Measurements from ENCODE around the gene ENPP3.

The ENPP3 gene

GRCh38 chr6:131640100-131640499, 3.0 kb downstream of the ENPP3 start:
- H2AK5ac ChIP-seq (ENCODE audit: low read depth, low read length), result no peak overlapping the region
- no peak overlapping the region for H2BK12ac ChIP-seq (ENCODE audit: low read length)
- no CpG with 5 or more reads among the region's 2 CpGs for WGBS, 2 donors (ENCODE audit: extremely low coverage in 2 of 2, insufficient read length in 2 of 2, insufficient replicate concordance in 1 of 2)
- no peak overlapping the region for H2AFZ ChIP-seq (ENCODE audit: low read length)
- no peak overlapping the region for H3K9ac ChIP-seq (ENCODE audit: low read depth, low read length, poor library complexity)
- H3K23ac ChIP-seq (ENCODE audit: low read depth, low read length, poor library complexity), result no peak overlapping the region
- H3K27ac ChIP-seq (replicated peaks; ENCODE audit: low read length), result no peak overlapping the region
- no peaks in the 10 kb centered on the region for H3K36me3 ChIP-seq (replicated peaks in 1 of 2; ENCODE audit: control insufficient read depth in 2 of 2, insufficient read depth in 2 of 2, low read length in 2 of 2)
- H3K4ac ChIP-seq (ENCODE audit: low read length), result no peak overlapping the region
- H3K4me3 ChIP-seq (ENCODE audit: low read length in 2 of 2), result no peak overlapping the region
- no peak overlapping the region for H3K18ac ChIP-seq (ENCODE audit: low read length)
- no peaks in the 10 kb centered on the region for H3K4me1 ChIP-seq (ENCODE audit: control insufficient read depth in 2 of 2, insufficient read depth in 1 of 2, low read depth in 1 of 2, low read length in 2 of 2)
- no peaks in the 10 kb centered on the region for H3K27me3 ChIP-seq (ENCODE audit: control insufficient read depth in 3 of 3, insufficient read depth in 3 of 3, low read depth in 1 of 3, low read length in 3 of 3)
- no peaks in the 10 kb centered on the region for H3K79me1 ChIP-seq (ENCODE audit: low read depth, low read length)
- H2BK15ac ChIP-seq (ENCODE audit: low read length), result no peak overlapping the region
- no peak overlapping the region for H2BK120ac ChIP-seq (ENCODE audit: low read depth, low read length)
- H3K14ac ChIP-seq (ENCODE audit: low read length), result no peak overlapping the region
- H4K91ac ChIP-seq (ENCODE audit: low read depth, low read length, poor library complexity), result no peak overlapping the region
- no peak overlapping the region for H2BK5ac ChIP-seq (ENCODE audit: low read length)
- no peak for DNase-seq (ENCODE audit: low spot score)
- no peak overlapping the region for H4K8ac ChIP-seq (ENCODE audit: low read depth, low read length)
- H3K4me2 ChIP-seq (ENCODE audit: insufficient read depth, low read length, poor library complexity, severe bottlenecking), result no peak overlapping the region
- H3K9me3 ChIP-seq (replicated peaks in 1 of 2; ENCODE audit: control insufficient read depth in 2 of 2, insufficient read depth in 1 of 2, low read depth in 1 of 2, low read length in 2 of 2), result no peaks in the 10 kb centered on the region

GRCh38 chr6:131640576-131640975, 3.5 kb downstream of the ENPP3 start:
- H2BK120ac ChIP-seq (ENCODE audit: low read depth, low read length), result no peak overlapping the region
- H3K9me3 ChIP-seq (replicated peaks in 1 of 2; ENCODE audit: control insufficient read depth in 2 of 2, insufficient read depth in 1 of 2, low read depth in 1 of 2, low read length in 2 of 2), result no peaks in the 10 kb centered on the region
- no peak overlapping the region for H2BK15ac ChIP-seq (ENCODE audit: low read length)
- no peak overlapping the region for H3K4ac ChIP-seq (ENCODE audit: low read length)
- no peak overlapping the region for H3K4me2 ChIP-seq (ENCODE audit: insufficient read depth, low read length, poor library complexity, severe bottlenecking)
- no peak overlapping the region for H4K8ac ChIP-seq (ENCODE audit: low read depth, low read length)
- H3K4me1 ChIP-seq (ENCODE audit: control insufficient read depth in 2 of 2, insufficient read depth in 1 of 2, low read depth in 1 of 2, low read length in 2 of 2), result no peaks in the 10 kb centered on the region
- WGBS, 2 donors (ENCODE audit: extremely low coverage in 2 of 2, insufficient read length in 2 of 2, insufficient replicate concordance in 1 of 2), result no CpG with 5 or more reads among the region's 3 CpGs
- no peak for DNase-seq (ENCODE audit: low spot score)
- H3K27me3 ChIP-seq (ENCODE audit: control insufficient read depth in 3 of 3, insufficient read depth in 3 of 3, low read depth in 1 of 3, low read length in 3 of 3), result no peaks in the 10 kb centered on the region
- H3K14ac ChIP-seq (ENCODE audit: low read length), result no peak overlapping the region
- no peak overlapping the region for H2BK5ac ChIP-seq (ENCODE audit: low read length)
- H3K23ac ChIP-seq (ENCODE audit: low read depth, low read length, poor library complexity), result no peak overlapping the region
- no peak overlapping the region for H3K9ac ChIP-seq (ENCODE audit: low read depth, low read length, poor library complexity)
- no peak overlapping the region for H3K18ac ChIP-seq (ENCODE audit: low read length)
- H2AFZ ChIP-seq (ENCODE audit: low read length), result no peak overlapping the region
- no peaks in the 10 kb centered on the region for H3K79me1 ChIP-seq (ENCODE audit: low read depth, low read length)
- no peak overlapping the region for H3K4me3 ChIP-seq (ENCODE audit: low read length in 2 of 2)
- H2BK12ac ChIP-seq (ENCODE audit: low read length), result no peak overlapping the region
- H3K36me3 ChIP-seq (replicated peaks in 1 of 2; ENCODE audit: control insufficient read depth in 2 of 2, insufficient read depth in 2 of 2, low read length in 2 of 2), result no peaks in the 10 kb centered on the region
- no peak overlapping the region for H2AK5ac ChIP-seq (ENCODE audit: low read depth, low read length)
- no peak overlapping the region for H4K91ac ChIP-seq (ENCODE audit: low read depth, low read length, poor library complexity)
- no peak overlapping the region for H3K27ac ChIP-seq (replicated peaks; ENCODE audit: low read length)

- H2BK5ac ChIP-seq (ENCODE audit: low read length), result no peak overlapping the region
- H3K36me3 ChIP-seq (replicated peaks in 1 of 2; ENCODE audit: control insufficient read depth in 2 of 2, insufficient read depth in 2 of 2, low read length in 2 of 2), result no peaks in the 10 kb centered on the region
- H2BK120ac ChIP-seq (ENCODE audit: low read depth, low read length), result no peak overlapping the region
- H3K23ac ChIP-seq (ENCODE audit: low read depth, low read length, poor library complexity), result no peak overlapping the region
- H3K18ac ChIP-seq (ENCODE audit: low read length), result no peak overlapping the region
- DNase-seq (ENCODE audit: low spot score), result no peak
- H2AFZ ChIP-seq (ENCODE audit: low read length), result no peak overlapping the region
- no peak overlapping the region for H3K4me3 ChIP-seq (ENCODE audit: low read length in 2 of 2)
- no peaks in the 10 kb centered on the region for H3K4me1 ChIP-seq (ENCODE audit: control insufficient read depth in 2 of 2, insufficient read depth in 1 of 2, low read depth in 1 of 2, low read length in 2 of 2)
- H3K27ac ChIP-seq (replicated peaks; ENCODE audit: low read length), result no peak overlapping the region
- no peak overlapping the region for H2AK5ac ChIP-seq (ENCODE audit: low read depth, low read length)
- no peak overlapping the region for H3K4ac ChIP-seq (ENCODE audit: low read length)
- H2BK15ac ChIP-seq (ENCODE audit: low read length), result no peak overlapping the region
- H3K14ac ChIP-seq (ENCODE audit: low read length), result no peak overlapping the region
- H4K91ac ChIP-seq (ENCODE audit: low read depth, low read length, poor library complexity), result no peak overlapping the region
- H2BK12ac ChIP-seq (ENCODE audit: low read length), result no peak overlapping the region
- H3K79me1 ChIP-seq (ENCODE audit: low read depth, low read length), result no peaks in the 10 kb centered on the region
- H3K9me3 ChIP-seq (replicated peaks in 1 of 2; ENCODE audit: control insufficient read depth in 2 of 2, insufficient read depth in 1 of 2, low read depth in 1 of 2, low read length in 2 of 2), result no peaks in the 10 kb centered on the region
- no peak overlapping the region for H4K8ac ChIP-seq (ENCODE audit: low read depth, low read length)
- no peak overlapping the region for H3K4me2 ChIP-seq (ENCODE audit: insufficient read depth, low read length, poor library complexity, severe bottlenecking)
- no CpG with 5 or more reads among the region's 1 CpG for WGBS, 2 donors (ENCODE audit: extremely low coverage in 2 of 2, insufficient read length in 2 of 2, insufficient replicate concordance in 1 of 2)
- H3K27me3 ChIP-seq (ENCODE audit: control insufficient read depth in 3 of 3, insufficient read depth in 3 of 3, low read depth in 1 of 3, low read length in 3 of 3), result no peaks in the 10 kb centered on the region
- H3K9ac ChIP-seq (ENCODE audit: low read depth, low read length, poor library complexity), result no peak overlapping the region
Measured at GRCh38 chr6:131641554-131641953, 4.5 kb downstream of the ENPP3 start.

GRCh38 chr6:131642565-131642964, 5.5 kb downstream of the ENPP3 start:
- no CpG with 5 or more reads among the region's 6 CpGs for WGBS, 2 donors (ENCODE audit: extremely low coverage in 2 of 2, insufficient read length in 2 of 2, insufficient replicate concordance in 1 of 2)
- H3K14ac ChIP-seq (ENCODE audit: low read length), result no peak overlapping the region
- H3K4me3 ChIP-seq (ENCODE audit: low read length in 2 of 2), result no peak overlapping the region
- no peak overlapping the region for H2AK5ac ChIP-seq (ENCODE audit: low read depth, low read length)
- H3K9me3 ChIP-seq (replicated peaks in 1 of 2; ENCODE audit: control insufficient read depth in 2 of 2, insufficient read depth in 1 of 2, low read depth in 1 of 2, low read length in 2 of 2), result no peaks in the 10 kb centered on the region
- H2BK12ac ChIP-seq (ENCODE audit: low read length), result no peak overlapping the region
- H3K4ac ChIP-seq (ENCODE audit: low read length), result no peak overlapping the region
- H3K18ac ChIP-seq (ENCODE audit: low read length), result no peak overlapping the region
- no peaks in the 10 kb centered on the region for H3K36me3 ChIP-seq (replicated peaks in 1 of 2; ENCODE audit: control insufficient read depth in 2 of 2, insufficient read depth in 2 of 2, low read length in 2 of 2)
- DNase-seq (ENCODE audit: low spot score), result no peak
- H3K27ac ChIP-seq (replicated peaks; ENCODE audit: low read length), result no peak overlapping the region
- no peak overlapping the region for H3K9ac ChIP-seq (ENCODE audit: low read depth, low read length, poor library complexity)
- no peak overlapping the region for H4K91ac ChIP-seq (ENCODE audit: low read depth, low read length, poor library complexity)
- H3K4me1 ChIP-seq (ENCODE audit: control insufficient read depth in 2 of 2, insufficient read depth in 1 of 2, low read depth in 1 of 2, low read length in 2 of 2), result no peaks in the 10 kb centered on the region
- no peak overlapping the region for H2AFZ ChIP-seq (ENCODE audit: low read length)
- no peak overlapping the region for H3K4me2 ChIP-seq (ENCODE audit: insufficient read depth, low read length, poor library complexity, severe bottlenecking)
- H3K23ac ChIP-seq (ENCODE audit: low read depth, low read length, poor library complexity), result no peak overlapping the region
- no peaks in the 10 kb centered on the region for H3K79me1 ChIP-seq (ENCODE audit: low read depth, low read length)
- H2BK5ac ChIP-seq (ENCODE audit: low read length), result no peak overlapping the region
- peak overlapping the region; percentile 43 for H4K8ac ChIP-seq (ENCODE audit: low read depth, low read length)
- no peaks in the 10 kb centered on the region for H3K27me3 ChIP-seq (ENCODE audit: control insufficient read depth in 3 of 3, insufficient read depth in 3 of 3, low read depth in 1 of 3, low read length in 3 of 3)
- no peak overlapping the region for H2BK15ac ChIP-seq (ENCODE audit: low read length)
- no peak overlapping the region for H2BK120ac ChIP-seq (ENCODE audit: low read depth, low read length)

Data from neuronal stem cell (in vitro differentiated cells).